Limb (tissue), 2 donors: ENCODE data around the gene PRAMEF13.
"Not testable (repeated sequence)": the region's sequence is repeated elsewhere in the genome, so short reads cannot be mapped to it uniquely, and the experiment has no call there.

Experiments
- DNase-seq, 2 donors: peaks; one replicate each; pipeline ENCODE4 v3.0.0-alpha.2; 2016; ENCODE audit errors: extremely low spot score in 2 of 2

PRAMEF13 gene

DNA sequence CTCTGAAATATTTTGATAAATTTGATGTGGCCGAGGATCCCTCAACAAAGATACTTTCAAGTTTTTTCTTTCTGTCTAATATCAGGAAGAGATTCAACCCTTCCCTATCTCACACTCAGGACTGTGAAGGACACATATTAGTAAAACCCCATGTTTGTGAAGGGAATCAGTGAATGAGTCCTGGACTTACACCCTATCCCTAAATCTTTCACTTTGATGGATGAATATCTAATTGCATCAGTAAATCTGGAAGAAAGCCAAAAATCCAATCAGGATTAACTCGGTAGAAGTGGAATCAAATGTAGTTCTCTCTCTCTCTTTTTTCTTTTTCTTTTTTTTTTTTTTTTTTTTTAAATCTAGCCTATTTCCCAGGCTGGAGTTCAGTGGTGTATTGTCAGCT, 29.7 kb downstream of the PRAMEF13 start, which contains the start of gene PRAMEF9:
TSS of gene PRAMEF9 (plus strand) at position 301 of the 400 bp plus-strand sequence. CDS start 3,433 bp downstream, outside the sequence.
- not testable (repeated sequence) for DNase-seq

DNA sequence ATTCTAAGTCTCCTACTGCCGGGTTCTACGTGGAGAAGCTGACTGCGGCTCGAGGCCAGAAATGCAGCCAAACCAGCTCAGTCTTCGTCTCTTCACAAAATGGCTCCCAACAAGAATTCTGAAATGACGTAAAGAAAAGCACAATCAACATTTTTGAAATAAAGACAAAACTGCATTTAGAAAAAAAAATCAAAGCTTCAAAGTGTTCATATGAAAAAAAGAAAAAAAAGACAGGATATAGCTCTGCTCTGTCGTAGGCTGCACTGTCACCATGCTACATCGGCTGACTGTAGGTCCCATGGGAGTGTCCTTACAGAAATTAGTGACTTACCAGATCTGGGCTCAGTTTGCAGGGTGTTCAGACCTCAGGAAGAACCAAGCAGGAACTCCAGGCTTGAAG, 35.7 kb downstream of the PRAMEF13 start, which contains the start of gene HNRNPCL4:
TSS of gene HNRNPCL4 (minus strand) at position 101 of the 400 bp plus-strand sequence. CDS start 164 bp downstream, outside the sequence.
- not testable (repeated sequence) for DNase-seq

DNA sequence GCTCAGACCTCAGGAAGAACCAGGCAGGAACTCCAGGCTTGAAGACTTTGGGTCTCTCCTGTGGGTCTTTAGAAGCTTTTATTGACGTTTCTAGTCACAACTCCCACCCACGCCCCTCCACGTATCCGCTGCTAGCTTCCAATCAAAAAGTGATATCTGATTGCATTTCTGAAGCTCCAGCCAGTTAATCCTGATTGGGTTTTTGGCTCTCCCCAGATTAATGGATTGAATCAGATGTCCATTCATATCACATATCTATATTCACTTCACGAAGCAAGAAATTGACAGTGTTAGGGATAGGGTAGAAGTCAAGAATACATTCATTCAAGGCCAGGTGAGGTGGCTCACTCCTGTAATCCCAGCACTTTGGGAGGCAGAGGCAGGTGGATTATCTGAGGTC, 45.3 kb downstream of the PRAMEF13 start, which contains the start of gene PRAMEF26:
TSS of gene PRAMEF26 (minus strand) at position 101 of the 400 bp plus-strand sequence. CDS start 2,914 bp downstream, outside the sequence.
- not testable (repeated sequence) for DNase-seq
